ENCODE results near the gene ABLIM3.

The ABLIM3 gene

DNA sequence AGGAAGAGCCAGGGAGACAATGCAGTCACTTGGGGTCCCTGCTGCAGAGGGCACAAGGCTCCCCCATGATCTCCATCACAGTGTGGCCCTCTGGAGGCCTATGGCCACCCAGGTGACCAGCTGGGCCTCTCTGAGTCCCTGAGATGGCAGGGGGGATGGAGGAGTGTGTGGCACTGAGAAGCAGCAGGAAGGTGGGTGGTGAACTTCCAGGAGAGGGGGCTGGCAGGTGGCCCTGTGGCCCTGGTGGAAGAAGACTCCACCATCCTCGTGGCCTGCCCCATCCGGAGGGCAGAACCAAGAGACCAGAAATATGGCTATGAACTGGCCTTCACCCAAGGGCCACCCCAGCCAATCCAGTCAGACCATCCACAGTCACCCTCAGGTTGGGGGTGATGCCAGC is 98.6 kb downstream of the ABLIM3 start:
- no peak for DNase-seq (ENCODE audit: low read depth)
- H3K4me3 ChIP-seq (ENCODE audit: low read length): no peak overlapping the region
- TF ChIP-seq CTCF (IDR thresholded peaks at IDR 0.05; ENCODE audit: insufficient read depth, low read depth, low read length, missing control alignments): no peak

GRCh38 chr5:149240354-149240998 is 99.2 kb downstream of the ABLIM3 start:
- TF ChIP-seq CTCF (IDR thresholded peaks at IDR 0.05; ENCODE audit: insufficient read depth, low read depth, low read length, missing control alignments): no peak
- H3K4me3 ChIP-seq (ENCODE audit: low read length): no peak overlapping the region
- DNase-seq (ENCODE audit: low read depth): peak; percentile 62

DNA sequence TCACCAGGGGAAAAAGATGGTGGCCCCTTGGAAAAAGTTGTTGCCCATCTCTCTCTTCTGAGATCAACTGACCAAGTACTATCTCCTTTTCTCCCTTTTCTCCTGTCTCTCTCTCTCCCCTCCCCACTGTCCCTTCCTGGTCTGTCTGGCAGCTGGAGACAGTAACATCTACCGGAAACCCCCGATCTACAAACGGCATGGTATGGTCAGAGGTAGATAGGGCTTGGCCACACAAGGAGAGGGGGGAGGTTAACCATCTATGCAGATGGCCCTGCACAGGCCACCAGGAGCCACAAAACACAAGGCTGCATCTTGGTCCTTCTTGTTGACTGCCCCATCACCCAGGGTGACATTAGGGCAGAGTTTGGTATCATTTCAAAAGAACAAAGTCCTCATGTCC is 101.0 kb downstream of the ABLIM3 start:
- no peak for DNase-seq (ENCODE audit: low read depth)
- no peak overlapping the region for H3K4me3 ChIP-seq (ENCODE audit: low read length)
- TF ChIP-seq CTCF (IDR thresholded peaks at IDR 0.05; ENCODE audit: insufficient read depth, low read depth, low read length, missing control alignments): no peak

DNA sequence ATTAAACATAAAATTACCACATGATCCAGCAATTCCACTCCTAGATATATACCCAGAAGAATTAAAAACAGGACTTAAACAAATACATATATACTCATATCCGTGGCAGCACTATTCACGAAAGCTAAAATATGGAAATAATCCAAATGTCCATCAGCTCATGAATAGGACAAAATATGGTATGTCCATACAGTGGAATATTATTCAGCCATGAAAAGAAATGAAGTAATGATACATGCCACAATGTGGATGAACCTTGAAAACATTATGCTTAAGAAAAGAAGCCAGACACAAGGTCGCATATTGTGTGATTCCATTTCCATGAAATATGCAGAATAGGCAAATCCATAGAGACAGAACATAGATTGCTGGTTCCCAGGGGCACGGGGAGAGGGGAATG is 105.6 kb downstream of the ABLIM3 start:
- H3K4me3 ChIP-seq (ENCODE audit: low read length): no peak overlapping the region
- no peak for TF ChIP-seq CTCF (IDR thresholded peaks at IDR 0.05; ENCODE audit: insufficient read depth, low read depth, low read length, missing control alignments)
- no peak for DNase-seq (ENCODE audit: low read depth)

- no peak for TF ChIP-seq CTCF (IDR thresholded peaks at IDR 0.05; ENCODE audit: insufficient read depth, low read depth, low read length, missing control alignments)
- no peak overlapping the region for H3K4me3 ChIP-seq (ENCODE audit: low read length)
- no peak for DNase-seq (ENCODE audit: low read depth)
Measured at GRCh38 chr5:149247726-149248125, 106.4 kb downstream of the ABLIM3 start.

DNA sequence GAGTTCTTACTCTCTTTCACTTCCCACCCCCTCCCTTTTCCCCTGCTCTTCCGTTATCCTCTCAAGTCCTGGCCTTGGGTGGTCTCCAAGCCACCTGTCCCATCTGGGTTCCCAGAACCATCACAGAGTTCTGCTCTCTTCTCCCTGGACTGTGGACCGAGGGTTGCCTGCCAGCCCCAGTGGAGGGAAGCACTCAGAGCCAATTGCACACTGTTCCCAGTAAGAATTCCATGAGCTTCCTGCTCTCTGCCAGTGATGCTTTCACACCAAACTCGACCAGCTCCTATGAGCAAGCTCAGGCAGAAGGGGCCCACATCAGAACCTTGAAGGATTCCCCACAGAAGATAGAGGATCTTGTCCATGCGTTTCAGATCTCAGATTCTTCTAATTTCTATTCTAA is 110.3 kb downstream of the ABLIM3 start:
- H3K4me3 ChIP-seq (ENCODE audit: low read length): no peak overlapping the region
- no peak for TF ChIP-seq CTCF (IDR thresholded peaks at IDR 0.05; ENCODE audit: insufficient read depth, low read depth, low read length, missing control alignments)
- DNase-seq (ENCODE audit: low read depth): no peak

DNA sequence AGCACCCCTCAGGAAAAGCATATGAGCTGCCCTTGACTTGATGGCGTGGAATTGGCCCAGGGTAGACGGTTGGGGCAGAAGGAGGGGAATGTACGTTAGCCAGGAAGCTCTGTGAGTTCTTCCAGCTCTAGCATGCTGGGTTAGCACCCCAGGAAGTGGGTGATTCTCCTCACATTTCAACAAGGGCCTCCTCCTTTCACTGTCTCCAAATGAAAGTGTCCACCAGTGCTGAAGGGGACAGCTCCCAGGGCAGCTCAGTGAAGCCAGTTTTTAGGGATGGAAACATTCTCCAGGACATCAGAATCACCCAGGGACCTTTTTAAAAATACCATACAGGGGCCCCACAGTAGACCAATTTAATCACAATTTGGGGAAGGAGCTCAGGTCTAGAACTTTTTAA is 113.2 kb downstream of the ABLIM3 start:
- no peak overlapping the region for H3K4me3 ChIP-seq (ENCODE audit: low read length)
- no peak for TF ChIP-seq CTCF (IDR thresholded peaks at IDR 0.05; ENCODE audit: insufficient read depth, low read depth, low read length, missing control alignments)
- DNase-seq (ENCODE audit: low read depth): no peak
